Panc1 (cell line): ENCODE measurements around the gene USB1. TPM values are rescaled to one million over a fixed set of nuclear protein-coding genes. Genes with fewer than 3 reads are reported as not detected.

Experiments
- ATAC-seq: fragments of 200-7000 bp; cut with Tn5 transposase; 2 replicates; pipeline ENCODE4 v1.9.1; 2020; ENCODE audit warnings: mild to moderate bottlenecking, moderate library complexity
- BruUV-seq: library from RNA; stranded (reverse); fragments of 400-500 nt; replicated peaks from 2 replicates; lab custom pipeline; 2021; lab: Mats Ljungman, UMichigan
- CTCF ChIA-PET: fragments of 300-600 bp; sonication (Branson Sonifier 250); formaldehyde crosslinking; loops from one replicate; lab custom pipeline; 2022; ENCODE audit warnings: antibody characterized with exemption; lab: Charles Lee
- POLR2A ChIA-PET: fragments of 300-600 bp; sonication (Branson Sonifier 250); formaldehyde crosslinking; loops from one replicate; lab custom pipeline; 2022; ENCODE audit warnings: antibody characterized with exemption; lab: Charles Lee
- DNase-seq: peaks from one replicate; pipeline ENCODE4 v3.0.0-alpha.2; 2010; ENCODE audit warnings: low read depth, low spot score
- H3K27ac ChIP-seq: 2 replicates; pipeline ENCODE4 v1.5.1; 2011; ENCODE audit warnings: mild to moderate bottlenecking, low read length, inconsistent platforms
- H3K27me3 ChIP-seq: fragments of 200-500 bp; sonication (Bioruptor generic); 2 replicates; pipeline ENCODE4 v1.6.0; 2014; ENCODE audit warnings: low read length, inconsistent platforms; ENCODE audit not compliant: control insufficient read depth, insufficient read depth
- H3K36me3 ChIP-seq: fragments of 200-500 bp; sonication (Bioruptor generic); 2 replicates; pipeline ENCODE4 v1.5.1; 2014; ENCODE audit warnings: inconsistent platforms, mild to moderate bottlenecking, low read length, moderate library complexity; ENCODE audit not compliant: control insufficient read depth, insufficient read depth
- H3K4me1 ChIP-seq: 2 replicates; pipeline ENCODE4 v1.5.1; 2011; ENCODE audit warnings: inconsistent platforms, mild to moderate bottlenecking, low read length, moderate library complexity; ENCODE audit not compliant: control insufficient read depth, insufficient read depth
- H3K4me3 ChIP-seq, 2 experiments: 2 replicates each; pipeline ENCODE4 v1.5.1; 2011 to 2012; ENCODE audit warnings: low read depth in 2 of 2, low read length in 2 of 2, mild to moderate bottlenecking in 2 of 2, inconsistent platforms in 1 of 2, moderate library complexity in 1 of 2
- H3K9me3 ChIP-seq: fragments of 200-500 bp; sonication (Bioruptor generic); 2 replicates; pipeline ENCODE4 v1.5.1; 2014; ENCODE audit warnings: low read depth, mild to moderate bottlenecking, inconsistent platforms, low read length, moderate library complexity; ENCODE audit not compliant: control insufficient read depth, insufficient read depth
- POLR2AphosphoS5 ChIP-seq: IDR thresholded peaks from 2 replicates; pipeline ENCODE4 v1.6.1; 2012; ENCODE audit warnings: mild to moderate bottlenecking, low read depth, low read length, moderate library complexity
- SIN3A ChIP-seq: IDR thresholded peaks from 2 replicates; pipeline ENCODE4 v1.6.1; 2012; ENCODE audit warnings: low read depth, mild to moderate bottlenecking, low read length, moderate library complexity, borderline replicate concordance; ENCODE audit not compliant: insufficient read depth
- TCF7L2 ChIP-seq: IDR thresholded peaks from 2 replicates; pipeline ENCODE4 v1.6.1; 2011; ENCODE audit warnings: mild to moderate bottlenecking, low read depth, low read length, inconsistent platforms
- in situ Hi-C: cut with HindIII; loops from 2 replicates; pipeline ENCODE4 v1.10.0; 2016; ENCODE audit warnings: low sequenced_read_pairs, low pct_unique_long_range_greater_than_20kb
- intact Hi-C: fragments of 100-400 bp; cut with micrococcal nuclease; formaldehyde crosslinking; loops from one replicate; pipeline ENCODE4 v1.10.0; 2022; ENCODE audit not compliant: unreplicated experiment
- total RNA-seq: library from RNA; stranded (reverse); gene quantifications from one replicate; pipeline ENCODE4 v1.2.1, GENCODE V29; 2021; ENCODE audit not compliant: unreplicated experiment
- TF ChIP-seq, protein P1 (sequence below), 2 experiments: IDR thresholded peaks; 2 replicates each; pipeline ENCODE4 v1.6.1; 2011 to 2012; ENCODE audit warnings: low read depth in 2 of 2, control low read depth in 1 of 2, low read length in 1 of 2, mild to moderate bottlenecking in 1 of 2, moderate library complexity in 1 of 2; ENCODE audit not compliant: insufficient read depth in 1 of 2
- TF ChIP-seq, protein P2 (sequence below): fragments of 450-650 bp; IDR thresholded peaks from 2 replicates; pipeline ENCODE4 v1.5.1; 2017; ENCODE audit warnings: mild to moderate bottlenecking

Gene USB1
- total RNA-seq, 1 experiment from 2014 or later, result 58.2 TPM

DNA sequence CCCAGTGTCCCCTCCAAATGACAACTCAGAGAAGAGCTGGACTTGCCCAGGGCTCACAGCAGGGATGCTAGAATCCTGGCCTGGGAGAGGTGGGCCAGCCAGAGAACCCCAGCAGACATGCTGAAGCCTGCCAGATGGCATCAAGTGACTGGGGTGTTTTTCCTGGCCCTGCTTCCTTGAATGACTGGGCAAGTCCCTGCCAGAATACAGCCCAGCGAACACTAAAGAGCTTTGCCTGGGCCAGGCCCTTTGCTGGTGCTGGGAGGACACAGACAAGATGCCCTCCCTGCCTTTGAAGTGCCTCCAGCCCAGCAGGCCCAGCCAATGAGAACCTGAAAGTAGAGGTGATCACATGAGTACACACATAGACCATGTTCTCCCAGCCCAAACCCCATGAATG is 12.3 kb upstream of the USB1 start:
- Histone ChIP-seq H3K4me1 (no peaks in the 10 kb centered on the region), H3K9me3 (no peaks in the 10 kb centered on the region), H3K27me3 (no peaks in the 10 kb centered on the region), H3K27ac (no peak overlapping the region), H3K4me3 (no peak overlapping the region), H3K36me3 (no peaks in the 10 kb centered on the region)
- intact Hi-C loops, result no loop called here
- POLR2A ChIA-PET, result no interaction called here
- DNase-seq, result no peak
- no peak for ATAC-seq
- CTCF ChIA-PET, result no interaction called here
- no peak for TF ChIP-seq TCF7L2
- no peak for TF ChIP-seq POLR2AphosphoS5
- TF ChIP-seq SIN3A, result no peak
- TF ChIP-seq, protein P1, sequence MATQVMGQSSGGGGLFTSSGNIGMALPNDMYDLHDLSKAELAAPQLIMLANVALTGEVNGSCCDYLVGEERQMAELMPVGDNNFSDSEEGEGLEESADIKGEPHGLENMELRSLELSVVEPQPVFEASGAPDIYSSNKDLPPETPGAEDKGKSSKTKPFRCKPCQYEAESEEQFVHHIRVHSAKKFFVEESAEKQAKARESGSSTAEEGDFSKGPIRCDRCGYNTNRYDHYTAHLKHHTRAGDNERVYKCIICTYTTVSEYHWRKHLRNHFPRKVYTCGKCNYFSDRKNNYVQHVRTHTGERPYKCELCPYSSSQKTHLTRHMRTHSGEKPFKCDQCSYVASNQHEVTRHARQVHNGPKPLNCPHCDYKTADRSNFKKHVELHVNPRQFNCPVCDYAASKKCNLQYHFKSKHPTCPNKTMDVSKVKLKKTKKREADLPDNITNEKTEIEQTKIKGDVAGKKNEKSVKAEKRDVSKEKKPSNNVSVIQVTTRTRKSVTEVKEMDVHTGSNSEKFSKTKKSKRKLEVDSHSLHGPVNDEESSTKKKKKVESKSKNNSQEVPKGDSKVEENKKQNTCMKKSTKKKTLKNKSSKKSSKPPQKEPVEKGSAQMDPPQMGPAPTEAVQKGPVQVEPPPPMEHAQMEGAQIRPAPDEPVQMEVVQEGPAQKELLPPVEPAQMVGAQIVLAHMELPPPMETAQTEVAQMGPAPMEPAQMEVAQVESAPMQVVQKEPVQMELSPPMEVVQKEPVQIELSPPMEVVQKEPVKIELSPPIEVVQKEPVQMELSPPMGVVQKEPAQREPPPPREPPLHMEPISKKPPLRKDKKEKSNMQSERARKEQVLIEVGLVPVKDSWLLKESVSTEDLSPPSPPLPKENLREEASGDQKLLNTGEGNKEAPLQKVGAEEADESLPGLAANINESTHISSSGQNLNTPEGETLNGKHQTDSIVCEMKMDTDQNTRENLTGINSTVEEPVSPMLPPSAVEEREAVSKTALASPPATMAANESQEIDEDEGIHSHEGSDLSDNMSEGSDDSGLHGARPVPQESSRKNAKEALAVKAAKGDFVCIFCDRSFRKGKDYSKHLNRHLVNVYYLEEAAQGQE (IDR thresholded peaks at IDR 0.05; ENCODE audit: insufficient read depth in 1 of 2, low read depth in 2 of 2, low read length in 1 of 2), result no peak
- TF ChIP-seq, protein P2, sequence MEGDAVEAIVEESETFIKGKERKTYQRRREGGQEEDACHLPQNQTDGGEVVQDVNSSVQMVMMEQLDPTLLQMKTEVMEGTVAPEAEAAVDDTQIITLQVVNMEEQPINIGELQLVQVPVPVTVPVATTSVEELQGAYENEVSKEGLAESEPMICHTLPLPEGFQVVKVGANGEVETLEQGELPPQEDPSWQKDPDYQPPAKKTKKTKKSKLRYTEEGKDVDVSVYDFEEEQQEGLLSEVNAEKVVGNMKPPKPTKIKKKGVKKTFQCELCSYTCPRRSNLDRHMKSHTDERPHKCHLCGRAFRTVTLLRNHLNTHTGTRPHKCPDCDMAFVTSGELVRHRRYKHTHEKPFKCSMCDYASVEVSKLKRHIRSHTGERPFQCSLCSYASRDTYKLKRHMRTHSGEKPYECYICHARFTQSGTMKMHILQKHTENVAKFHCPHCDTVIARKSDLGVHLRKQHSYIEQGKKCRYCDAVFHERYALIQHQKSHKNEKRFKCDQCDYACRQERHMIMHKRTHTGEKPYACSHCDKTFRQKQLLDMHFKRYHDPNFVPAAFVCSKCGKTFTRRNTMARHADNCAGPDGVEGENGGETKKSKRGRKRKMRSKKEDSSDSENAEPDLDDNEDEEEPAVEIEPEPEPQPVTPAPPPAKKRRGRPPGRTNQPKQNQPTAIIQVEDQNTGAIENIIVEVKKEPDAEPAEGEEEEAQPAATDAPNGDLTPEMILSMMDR, result no peak
- in situ Hi-C loops, result no loop called here
- no TSS peak for BruUV-seq

DNA sequence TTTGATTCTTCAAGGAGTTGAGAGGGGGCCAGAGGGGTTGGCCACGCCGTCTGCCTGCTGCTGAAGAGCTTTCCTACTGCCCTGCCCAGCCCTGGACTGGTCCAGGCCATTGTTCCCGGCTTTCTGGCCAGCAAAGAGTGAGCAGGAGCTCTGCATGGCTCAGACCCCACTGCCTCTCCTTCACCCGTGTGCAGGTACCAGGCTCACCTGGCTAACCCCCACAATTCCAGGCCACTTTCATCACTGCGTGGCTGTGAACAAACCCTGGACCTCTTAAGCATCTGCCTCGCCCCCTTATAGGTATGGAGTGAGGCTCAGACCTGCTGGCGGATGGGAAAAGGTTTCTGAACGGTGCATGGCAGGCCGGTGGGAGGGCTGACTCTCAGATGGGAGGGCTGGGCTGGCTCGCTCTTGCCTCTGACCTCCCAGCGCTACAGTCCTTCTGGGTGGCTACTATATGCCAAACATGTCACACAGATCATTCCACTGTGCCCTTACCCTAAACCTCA is 9.6 kb upstream of the USB1 start:
- H3K36me3 ChIP-seq, result no peaks in the 10 kb centered on the region
- H3K27me3 ChIP-seq, result no peaks in the 10 kb centered on the region
- TF ChIP-seq, protein P1 (IDR thresholded peaks at IDR 0.05; ENCODE audit: insufficient read depth in 1 of 2, low read depth in 2 of 2, low read length in 1 of 2), result no peak
- H3K27ac ChIP-seq, result no peak overlapping the region
- CTCF ChIA-PET, result interaction anchor here (0.6 kb wide), 1 partner anchor 129 kb away, joined by 5 read pairs; no protein-coding TSS in a partner anchor
- no peak for DNase-seq
- no peak overlapping the region for H3K4me3 ChIP-seq
- POLR2A ChIA-PET, result no interaction called here
- H3K4me1 ChIP-seq, result no peaks in the 10 kb centered on the region
- in situ Hi-C loops (no loop called here), intact Hi-C loops (no loop called here)
- H3K9me3 ChIP-seq, result no peaks in the 10 kb centered on the region
- no TSS peak for BruUV-seq
- no peak for ATAC-seq
